GF-D8 (cell line): Measurements from ENCODE around the gene FSCN2.
A peak's percentile ranks its signal among the peaks of the same experiment; 100 is the strongest.

Experiments
- DNase-seq: peaks from one replicate; lab custom pipeline; 2025; lab: John Stamatoyannopoulos, UW

Gene FSCN2, protein sequence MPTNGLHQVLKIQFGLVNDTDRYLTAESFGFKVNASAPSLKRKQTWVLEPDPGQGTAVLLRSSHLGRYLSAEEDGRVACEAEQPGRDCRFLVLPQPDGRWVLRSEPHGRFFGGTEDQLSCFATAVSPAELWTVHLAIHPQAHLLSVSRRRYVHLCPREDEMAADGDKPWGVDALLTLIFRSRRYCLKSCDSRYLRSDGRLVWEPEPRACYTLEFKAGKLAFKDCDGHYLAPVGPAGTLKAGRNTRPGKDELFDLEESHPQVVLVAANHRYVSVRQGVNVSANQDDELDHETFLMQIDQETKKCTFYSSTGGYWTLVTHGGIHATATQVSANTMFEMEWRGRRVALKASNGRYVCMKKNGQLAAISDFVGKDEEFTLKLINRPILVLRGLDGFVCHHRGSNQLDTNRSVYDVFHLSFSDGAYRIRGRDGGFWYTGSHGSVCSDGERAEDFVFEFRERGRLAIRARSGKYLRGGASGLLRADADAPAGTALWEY

DNA sequence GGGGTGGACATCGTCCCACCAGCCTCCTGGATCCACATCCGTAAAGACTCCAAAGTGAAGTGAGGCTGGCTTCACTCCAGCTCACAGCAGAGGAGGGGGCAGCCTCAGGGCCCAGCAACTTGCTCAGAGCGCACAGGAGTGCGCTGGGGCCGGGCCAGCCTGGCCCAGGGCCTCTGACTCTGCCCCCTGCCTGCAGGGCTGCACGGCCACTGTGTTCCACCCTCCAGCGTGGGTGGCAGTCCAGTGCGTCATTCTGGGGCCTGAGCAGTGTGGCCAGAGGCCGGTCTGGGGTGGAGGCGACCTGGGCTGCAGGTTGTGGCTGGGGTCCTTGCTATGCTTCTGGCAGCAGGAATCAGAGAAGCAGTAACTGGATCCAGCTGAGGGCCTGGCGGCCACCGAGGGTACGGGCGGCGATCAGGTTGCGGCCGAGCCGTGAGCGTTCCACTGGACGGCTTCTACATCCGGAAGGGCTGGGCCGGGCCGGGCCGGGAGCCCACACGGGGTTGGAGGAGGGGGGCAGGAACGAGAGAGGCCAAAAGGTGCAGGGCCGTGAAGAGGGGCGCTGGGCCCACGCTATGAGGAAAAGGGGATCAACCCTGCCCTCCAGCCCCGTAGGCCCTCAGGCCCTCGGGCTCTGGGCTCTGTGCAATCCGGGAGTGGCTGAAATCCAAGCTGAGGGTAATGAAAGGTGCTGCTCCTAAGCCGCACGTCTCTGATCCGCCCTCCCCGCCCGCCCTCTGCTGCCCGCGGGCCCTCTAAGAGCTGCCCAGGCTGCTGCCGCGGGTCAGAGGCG, at the start of gene FSCN2:
FSCN2 (plus strand) TSS at position 787 of the 793 bp plus-strand sequence. CDS start 155 bp downstream, outside the sequence.
- DNase-seq: no peak

DNA sequence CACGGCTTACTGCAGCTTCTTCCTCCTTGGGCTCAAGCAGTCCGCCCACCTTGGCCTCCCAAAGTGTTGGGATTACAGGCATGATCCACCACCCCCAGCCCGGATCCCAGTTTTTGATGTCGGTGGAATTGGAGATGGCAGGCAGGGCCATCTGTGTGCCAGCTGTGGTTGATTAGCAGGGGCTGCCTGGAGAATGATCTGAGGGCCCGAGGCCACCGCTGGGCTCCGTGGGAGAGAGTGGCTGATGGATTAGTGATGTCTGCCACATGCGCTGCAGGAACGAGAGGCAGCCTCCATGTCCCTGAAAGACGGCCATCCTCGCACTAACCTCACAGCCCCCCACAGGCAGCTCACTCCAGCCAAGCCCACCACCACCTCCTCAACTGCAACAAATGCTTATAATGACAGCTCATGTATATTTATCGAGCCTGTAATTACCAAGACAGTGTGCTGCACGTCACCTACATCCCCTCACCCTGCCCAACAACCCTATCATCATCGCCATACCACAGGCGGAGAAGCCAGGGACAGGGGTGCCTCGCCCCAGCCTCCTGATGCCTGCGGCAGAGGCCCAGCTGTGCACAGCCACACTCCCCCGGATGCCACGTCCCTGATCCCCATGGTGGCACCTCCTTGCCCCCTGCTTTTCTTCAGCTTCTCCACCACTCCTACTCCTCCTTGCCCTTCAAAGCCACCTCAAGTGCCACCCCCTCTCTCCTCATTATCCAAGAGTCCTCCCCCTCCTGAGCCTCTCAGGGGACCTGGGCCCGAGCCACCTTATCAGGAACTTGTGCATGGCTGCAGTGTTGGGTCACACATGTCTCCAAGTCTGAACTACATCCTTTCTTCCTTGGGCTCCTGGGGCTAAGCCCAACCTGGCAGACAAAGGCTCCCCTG, 48.8 kb upstream of the FSCN2 start:
- no peak for DNase-seq

DNA sequence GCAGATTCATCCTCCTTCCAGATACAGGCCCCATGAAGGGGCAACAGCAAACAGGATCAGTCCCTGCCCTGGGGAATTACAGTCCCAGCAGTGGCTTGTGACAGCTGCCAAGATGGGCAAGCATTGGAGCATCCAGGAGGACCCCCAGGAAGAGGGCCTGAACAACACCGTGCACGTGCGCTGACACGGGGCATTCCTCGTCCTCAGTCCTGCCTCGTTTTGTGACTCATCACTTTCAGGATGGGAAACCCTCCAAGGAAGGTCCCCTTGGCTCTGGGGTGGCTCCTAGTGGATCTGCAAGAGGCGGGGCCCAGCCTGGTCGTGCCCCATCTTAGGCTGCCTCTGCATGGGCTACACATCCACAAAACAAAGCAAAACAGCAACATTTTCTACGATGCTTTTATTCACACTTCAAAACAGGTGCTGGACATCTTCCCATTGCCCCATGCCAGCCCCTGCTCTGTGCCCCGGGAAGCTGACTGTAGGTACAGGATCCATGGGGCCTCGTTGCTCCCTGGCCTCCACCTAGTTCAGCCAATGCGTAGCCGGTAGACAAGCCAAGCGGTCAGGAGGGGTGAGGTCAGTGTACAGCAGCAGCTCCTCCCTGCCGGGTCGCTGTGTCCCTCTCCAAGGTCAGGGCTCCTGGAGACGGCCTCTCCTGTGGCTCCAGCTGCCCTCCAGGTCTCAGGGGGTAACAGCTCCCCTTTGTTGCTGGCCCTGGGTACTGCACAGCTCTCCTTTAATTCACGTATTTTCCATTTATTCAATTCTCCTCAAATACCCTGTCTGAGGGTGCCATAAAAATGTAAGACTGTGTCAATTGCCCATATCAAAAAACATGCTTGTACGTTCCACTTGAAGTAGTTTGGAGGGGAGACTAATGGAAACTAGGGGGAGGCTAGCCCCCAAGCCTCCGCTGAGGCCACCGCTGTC, 47.8 kb upstream of the FSCN2 start:
- peak; percentile 29 for DNase-seq

DNA sequence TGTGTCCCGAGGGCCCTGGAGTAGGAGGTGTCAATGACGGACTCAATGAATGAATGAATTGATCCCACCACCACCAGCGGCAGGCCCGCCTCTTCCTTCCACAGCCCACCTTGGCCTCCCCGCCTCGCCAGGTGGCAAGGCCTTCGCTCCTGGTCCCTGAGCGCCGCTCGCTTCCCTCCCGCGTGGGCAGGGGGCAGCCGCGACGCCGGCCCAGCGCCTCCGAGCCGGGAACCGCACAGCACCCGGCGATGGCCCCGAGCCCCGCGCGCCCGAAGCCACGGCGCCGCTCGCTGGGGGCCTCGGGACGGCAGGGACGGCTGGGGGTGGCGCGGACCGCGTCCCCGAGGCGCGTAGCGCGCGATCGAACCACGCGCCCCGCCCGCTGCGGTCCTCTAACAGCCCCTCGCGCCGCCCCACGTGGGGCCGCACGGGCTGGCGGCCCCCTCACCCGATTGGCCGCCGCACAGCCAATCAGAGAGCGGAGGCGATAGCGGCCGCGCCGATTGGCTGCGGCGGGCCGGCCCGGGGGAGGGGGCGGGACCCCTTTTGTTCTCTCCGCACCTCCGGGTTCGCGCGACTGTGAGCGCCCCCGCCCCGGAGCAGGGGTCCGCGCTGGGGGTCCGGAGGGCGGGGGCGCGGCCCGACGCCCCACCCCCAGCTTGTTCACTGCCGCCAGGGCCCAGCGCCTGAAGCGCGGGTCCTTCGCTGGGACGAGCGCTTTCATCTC, 46.9 kb upstream of the FSCN2 start:
- DNase-seq: peak; percentile 57

DNA sequence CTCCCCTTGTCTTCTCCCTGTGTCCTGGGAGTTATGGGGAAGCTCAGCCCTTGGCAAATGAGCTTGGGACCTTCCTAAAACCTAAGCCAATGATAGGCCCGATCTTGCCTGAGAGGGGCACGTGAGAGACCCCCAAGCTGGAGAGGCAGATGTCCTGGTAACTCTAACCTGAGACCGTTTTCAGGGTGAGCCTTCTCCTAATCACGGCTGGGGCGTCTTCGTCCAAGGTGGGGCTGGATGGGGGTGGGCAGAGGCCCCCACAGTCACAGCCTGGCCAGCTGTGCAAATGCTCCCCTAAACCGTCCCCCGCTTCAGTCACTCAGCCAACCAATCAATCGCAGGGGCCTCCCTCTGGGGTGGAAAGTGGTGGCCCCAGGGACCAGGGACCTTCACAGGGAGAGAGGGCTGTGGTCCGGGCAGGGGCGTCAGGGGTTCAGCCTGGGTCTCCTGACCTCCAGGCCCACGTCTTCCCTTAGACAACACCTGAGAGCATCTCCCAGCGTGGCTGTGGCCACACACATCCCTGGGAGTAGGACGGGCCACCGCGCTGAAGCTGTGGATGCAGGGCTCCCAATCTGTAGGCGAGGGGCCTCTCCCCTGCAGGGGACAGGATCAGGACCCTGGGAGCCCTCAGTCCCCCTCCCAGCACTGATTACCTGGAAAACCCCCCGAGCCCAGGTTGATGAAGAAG, 46.2 kb upstream of the FSCN2 start:
- DNase-seq: no peak

DNA sequence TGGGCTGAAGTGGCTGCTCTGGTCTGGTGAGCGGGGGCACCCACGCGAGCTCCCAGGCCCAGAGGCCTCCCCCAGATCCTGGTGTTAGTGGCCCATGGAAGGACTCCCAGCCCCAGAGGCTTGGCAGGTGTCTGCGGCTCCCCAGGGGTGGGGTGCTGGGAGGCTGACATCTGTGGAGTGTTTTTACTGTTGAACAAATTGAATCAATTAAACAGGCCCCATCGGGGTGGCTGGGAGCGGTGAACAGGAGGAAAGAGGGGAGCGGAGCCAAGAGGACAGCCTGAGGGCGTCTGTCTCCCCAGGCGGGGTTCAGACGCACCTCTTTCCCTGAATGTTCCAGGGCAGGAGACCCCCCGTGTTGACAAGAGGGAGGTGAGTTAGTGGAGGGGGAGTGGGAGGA, 45.5 kb upstream of the FSCN2 start:
- DNase-seq: no peak

DNA sequence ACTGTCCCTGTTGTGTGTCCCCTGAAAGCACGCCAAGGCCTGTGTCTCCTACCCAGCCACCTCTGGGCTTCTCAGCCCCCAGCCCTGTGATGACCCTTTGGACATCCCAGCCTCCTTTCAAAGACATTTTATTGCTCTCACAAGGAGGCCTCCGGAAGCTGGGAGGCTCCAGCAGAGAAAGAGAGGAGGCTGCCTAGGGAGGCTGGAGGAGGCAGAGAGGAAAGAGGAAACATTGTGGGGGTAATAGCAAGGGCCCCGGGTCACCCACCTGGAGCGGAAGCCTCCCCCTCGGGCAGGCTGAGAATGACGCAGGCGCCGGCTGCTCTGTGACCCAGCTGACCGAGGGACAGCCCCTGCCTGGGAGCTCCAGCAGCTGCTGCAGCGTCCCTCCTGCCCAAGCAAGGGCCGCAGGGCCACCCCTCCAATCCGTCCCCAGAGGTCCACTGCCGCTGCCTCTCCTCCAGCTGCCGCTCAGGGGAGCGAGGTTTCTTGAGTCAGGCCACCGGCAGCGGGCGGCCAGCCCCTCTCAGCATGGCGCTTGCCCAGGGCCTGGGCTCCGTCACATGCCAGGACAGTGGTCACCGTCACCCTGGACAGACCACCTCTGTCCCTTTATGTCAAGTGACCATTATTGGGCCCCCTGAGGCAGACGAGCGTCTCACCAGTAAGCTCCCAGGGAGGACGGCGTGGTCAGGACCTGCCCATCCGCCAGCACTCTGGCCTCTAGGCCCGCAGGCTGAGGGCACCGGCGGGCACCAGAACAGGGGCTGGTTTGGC, 44.9 kb upstream of the FSCN2 start:
- DNase-seq: peak; percentile 84

DNA sequence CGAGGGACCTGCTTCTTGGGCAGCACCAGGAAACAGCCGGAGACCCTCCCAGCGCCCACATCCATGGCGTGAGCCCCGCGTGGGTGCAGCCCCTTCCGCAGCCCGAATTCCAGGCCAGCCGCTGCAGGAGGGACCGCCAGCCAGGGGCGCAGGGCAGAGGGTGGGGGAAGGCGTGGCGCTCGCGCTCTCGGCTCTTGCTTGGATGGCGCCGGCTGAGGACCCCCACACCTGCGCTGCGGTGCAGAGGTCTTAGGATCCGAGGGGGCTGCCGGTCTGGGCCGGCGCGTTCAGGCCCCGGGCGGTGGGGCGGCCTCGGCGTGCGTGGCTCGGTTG, 44.3 kb upstream of the FSCN2 start:
- DNase-seq: no peak

DNA sequence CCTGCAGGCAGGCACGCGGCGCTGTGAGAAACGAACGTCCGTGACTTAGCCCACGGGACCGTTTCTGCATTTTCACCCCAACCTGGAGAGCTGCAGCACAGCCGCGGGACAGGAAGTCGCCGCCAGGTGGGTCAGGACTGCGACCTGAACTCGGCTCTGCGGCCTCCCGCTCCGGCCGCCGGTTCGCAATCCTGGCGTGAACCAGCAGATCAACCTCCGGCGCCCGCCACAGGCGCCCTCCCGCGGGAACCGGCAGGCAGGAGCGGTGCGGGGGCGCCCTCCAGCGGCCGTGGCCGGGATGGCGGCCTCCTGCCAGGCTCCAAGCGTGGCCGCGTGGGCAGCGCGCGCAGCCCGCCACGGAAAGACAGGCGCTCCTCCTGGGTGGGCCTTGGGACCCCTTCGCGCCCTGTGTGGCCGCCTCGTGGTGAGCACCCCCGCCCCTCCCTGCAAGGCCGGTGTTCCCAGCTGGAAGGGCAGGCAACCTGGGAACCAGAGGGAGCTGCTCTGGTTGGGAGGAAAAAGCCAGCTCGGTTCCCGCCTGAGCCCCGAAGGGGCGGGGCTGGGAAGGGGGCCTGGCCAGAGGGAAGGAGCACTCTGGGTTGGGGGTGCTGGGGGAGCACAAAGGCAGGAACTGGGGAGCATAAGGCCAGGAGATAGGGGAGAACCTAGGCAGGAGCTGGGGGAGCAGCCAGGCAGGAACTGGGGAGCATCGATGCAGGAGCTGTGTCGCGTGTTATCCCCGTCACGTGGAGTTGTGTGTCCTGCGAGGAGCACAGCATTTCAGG, 43.8 kb upstream of the FSCN2 start:
- DNase-seq: peak; percentile 58

DNA sequence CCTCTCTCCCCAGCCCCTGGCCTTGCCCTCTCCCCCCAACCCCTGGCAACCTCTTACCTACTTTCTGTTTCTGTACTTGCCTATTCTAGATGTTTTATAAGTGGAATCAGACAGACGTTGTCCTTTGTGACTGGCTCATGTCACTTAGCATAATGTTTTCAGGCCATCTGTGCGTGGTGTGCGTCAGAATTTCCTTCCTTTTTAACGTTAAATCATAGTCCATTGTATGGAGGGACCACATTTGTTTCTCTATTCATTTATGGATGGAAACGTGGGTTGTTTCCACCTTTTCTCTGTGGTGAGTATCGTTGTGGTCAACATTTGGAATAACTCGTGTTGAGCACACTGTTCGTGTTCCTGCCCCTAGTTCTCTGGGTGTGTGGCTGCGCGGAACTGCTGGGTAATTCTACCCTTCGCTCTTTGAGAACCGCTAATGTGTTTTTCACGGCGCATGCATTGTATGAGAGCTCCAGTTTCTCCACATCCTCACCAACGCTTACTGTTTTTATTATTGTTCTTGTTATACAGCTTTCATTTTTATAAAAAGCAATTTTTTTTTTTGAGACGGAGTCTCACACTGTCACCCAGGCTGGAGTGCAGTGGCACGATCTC, 41.9 kb upstream of the FSCN2 start:
- DNase-seq: peak; percentile 71

DNA sequence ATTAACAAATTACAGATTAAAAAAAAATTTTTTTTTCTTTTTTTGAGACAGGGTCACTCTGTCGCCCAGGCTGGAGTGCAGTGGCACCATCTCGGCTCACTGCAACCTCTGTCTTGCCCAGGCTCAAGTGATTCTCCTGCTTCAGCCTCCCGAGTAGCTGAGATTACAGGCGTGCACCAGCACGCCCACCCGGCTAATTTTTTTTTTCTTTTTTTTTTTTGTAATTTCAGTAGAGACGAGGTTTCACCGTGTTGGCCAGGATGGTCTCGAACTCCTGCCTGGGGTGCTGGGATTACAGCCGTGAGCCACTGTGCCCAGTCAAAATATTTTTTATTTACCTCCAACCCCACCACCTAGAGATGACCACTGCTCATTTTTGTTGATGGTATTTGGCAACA, 41.1 kb upstream of the FSCN2 start:
- DNase-seq: no peak

DNA sequence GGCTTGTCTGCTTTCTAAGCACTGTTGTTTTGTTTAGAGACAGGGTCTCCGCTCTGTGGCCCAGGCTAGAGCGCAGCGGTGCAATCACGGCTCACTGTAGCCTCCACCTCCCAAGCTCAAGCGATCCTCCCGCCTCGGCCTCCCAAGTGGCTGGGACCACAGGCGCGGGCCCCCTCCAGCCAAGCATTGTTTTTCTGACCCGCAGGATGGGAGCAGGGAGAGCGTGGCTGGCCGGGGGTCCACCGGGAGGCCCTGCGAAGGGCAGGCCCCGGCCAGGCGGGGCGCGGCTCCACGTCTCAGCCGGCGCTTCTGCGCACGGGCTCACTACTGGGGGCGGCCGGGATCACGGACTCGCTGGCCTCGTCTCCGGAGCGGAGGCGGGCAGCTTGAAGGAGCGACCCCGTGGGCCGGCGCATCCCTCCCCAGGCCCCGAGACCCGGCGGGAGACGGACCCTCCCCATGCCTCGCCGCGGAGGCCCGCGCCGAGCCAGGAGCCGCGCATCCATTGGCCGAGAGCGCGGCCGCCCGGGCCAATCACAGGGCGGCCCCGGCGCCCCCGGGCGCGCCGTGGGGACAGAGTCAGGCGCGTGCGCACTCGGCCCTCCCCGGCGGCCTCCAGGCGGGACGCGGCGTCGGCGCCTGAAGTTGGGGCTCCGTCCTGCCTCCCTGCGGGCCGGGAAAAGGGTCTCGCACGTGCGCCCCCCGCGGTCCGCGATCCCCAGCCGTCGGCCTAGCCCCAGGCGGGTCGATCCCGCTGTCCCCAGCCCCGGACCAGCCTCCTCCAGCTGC, 40.5 kb upstream of the FSCN2 start:
- DNase-seq: peak; percentile 32

DNA sequence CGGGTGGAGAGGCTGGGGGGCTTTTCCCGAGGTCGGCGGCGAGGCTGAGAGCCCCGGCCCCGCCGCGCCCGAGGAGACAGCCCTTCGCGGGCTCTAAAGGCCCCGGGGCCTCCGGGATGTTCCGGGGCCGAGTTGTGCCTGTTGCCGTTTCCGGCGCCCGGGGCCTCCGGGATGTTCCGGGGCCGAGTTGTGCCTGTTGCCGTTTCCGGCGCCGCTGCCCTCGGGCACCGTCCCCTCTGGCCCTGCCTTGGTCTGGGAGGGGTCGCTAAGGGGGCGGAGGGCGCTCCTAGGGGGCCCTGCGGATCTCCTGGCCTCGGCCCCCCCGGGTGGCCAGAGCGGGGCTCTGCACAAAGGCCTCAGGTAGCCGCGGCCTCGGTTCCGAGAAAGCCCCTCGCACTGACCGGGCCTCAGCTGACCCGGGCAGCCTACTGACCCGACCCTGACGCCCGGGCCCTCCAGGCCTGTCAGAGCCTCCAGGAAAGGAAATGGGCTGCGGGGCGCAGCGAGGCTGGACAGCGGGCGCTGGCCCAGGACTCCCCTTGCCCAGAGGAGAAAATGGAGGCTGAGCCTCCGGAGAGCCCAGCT, 39.8 kb upstream of the FSCN2 start:
- no peak for DNase-seq

DNA sequence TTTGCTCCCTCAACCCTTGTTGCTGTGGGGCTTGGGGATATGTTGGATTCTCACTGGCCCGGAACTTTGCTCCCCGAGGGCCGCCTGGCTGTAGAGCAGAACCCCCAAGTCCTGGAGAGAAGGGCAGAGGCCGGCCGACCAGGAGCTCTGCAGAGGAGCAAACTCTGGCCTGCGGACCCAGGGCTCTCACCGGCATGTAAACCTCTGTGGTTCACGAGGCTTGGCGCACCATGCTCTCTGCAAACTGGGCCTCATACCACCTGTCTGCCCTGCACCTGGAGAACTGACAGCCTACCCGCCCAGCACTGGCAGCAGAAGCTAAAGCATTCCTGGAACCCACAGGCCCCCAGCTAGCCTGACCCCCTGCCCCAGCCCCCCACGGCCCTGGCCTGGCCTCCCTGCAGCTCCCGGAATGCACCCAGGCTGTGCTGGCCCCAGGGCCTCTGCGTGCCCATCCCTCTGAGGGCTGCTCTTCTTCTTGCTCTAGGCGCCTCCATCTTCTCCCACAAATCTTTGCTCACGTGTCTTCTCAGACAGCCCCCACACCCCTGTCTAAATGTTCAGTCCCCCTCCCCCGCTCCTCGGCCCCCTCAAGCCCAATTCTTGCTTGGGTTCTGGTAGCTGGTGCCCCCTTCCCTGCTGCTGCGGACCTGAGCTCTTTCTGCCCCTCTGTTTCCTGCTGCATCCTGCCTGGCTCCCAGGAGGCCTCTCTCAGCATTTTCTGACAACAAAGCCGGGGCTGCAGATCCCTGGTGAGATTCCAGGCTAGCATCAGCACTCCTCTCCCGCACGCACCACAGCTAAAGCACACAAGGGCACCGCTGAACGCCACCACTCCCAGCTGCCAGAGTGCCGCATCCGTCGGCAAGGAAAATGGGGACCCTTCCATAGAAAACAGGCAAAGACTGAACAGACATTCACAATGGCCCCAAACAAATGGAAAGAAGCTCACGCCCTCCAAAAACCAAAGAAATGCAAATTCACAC, 38.9 kb upstream of the FSCN2 start:
- no peak for DNase-seq
